Subcutaneous adipose tissue (tissue), 4 donors: ENCODE data around the gene FTO. TPM values are rescaled to one million over a fixed set of nuclear protein-coding genes. Genes with fewer than 3 reads are reported as not detected.

Experiments
- total RNA-seq, 4 donors: library from RNA; depleted of rRNA; stranded (reverse); fragments of >200 nt; gene quantifications; one replicate each; pipeline ENCODE4 v1.1.0, GENCODE V29; 2016
- TF ChIP-seq, protein P1 (sequence below): fragments of 450-650 bp; IDR thresholded peaks from one replicate; pipeline ENCODE4 v1.5.1; 2016; ENCODE audit warnings: low read depth, mild to moderate bottlenecking, control low read depth, antibody characterized with exemption, moderate library complexity

The FTO gene
- total RNA-seq, 4 donors from 2014 or later: 74.3 to 102 (median 90.9) TPM

GRCh38 chr16:53726625-53727024, 22.7 kb downstream of the FTO start:
- TF ChIP-seq, protein P1, sequence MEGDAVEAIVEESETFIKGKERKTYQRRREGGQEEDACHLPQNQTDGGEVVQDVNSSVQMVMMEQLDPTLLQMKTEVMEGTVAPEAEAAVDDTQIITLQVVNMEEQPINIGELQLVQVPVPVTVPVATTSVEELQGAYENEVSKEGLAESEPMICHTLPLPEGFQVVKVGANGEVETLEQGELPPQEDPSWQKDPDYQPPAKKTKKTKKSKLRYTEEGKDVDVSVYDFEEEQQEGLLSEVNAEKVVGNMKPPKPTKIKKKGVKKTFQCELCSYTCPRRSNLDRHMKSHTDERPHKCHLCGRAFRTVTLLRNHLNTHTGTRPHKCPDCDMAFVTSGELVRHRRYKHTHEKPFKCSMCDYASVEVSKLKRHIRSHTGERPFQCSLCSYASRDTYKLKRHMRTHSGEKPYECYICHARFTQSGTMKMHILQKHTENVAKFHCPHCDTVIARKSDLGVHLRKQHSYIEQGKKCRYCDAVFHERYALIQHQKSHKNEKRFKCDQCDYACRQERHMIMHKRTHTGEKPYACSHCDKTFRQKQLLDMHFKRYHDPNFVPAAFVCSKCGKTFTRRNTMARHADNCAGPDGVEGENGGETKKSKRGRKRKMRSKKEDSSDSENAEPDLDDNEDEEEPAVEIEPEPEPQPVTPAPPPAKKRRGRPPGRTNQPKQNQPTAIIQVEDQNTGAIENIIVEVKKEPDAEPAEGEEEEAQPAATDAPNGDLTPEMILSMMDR: no peak

DNA sequence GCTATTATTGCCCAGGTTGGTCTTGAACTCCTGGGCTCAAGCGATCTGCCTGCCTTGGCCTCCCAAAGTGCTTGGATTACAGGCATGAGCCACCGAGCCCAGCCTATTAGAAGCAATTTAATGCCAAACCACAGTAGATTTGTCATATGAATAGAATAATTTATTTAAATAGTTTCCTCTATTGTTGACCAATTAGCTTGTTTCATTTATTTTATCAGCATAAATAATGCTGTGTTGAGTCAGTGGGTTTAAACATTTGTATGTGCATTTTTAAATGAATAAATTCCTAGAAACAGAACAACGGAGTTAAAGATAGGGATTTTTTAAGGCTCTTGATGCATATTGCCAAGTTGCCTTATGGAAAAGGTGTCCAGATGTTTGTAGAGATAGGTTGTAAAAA, 26.7 kb downstream of the FTO start:
- TF ChIP-seq, protein P1: no peak

GRCh38 chr16:53732296-53732929, 28.5 kb downstream of the FTO start:
- TF ChIP-seq, protein P1: no peak

DNA sequence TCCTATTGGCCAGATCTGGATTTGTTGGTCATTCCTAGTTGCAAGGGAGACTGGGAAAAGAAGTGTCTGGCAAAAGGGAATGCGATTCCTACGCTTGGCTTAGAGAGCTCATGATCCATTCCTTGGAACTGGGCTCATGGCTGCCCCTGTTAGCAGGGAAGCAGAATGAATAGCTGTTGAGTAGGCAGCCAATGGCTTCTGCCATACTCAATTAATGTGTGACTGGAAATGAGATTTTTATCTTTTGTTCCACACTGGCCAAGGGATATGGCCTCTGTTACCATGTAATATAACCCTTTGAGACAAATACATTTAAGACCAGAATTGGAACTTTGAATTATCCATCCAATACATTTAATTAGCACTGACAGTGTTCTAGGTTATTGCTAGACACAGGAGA, 31.0 kb downstream of the FTO start:
- TF ChIP-seq, protein P1: no peak

- TF ChIP-seq, protein P1: no peak
These were observed 32.3 kb downstream of the FTO start for GRCh38 chr16:53736297-53736696.

- TF ChIP-seq, protein P1: no peak
These were observed 33.6 kb downstream of the FTO start for GRCh38 chr16:53737552-53737951.

- TF ChIP-seq, protein P1: no peak
These were observed 36.5 kb downstream of the FTO start for GRCh38 chr16:53740476-53740875.
